Neuronal stem cell (in vitro differentiated cells): ENCODE data around the gene MTFMT.

Experiments
- DNase-seq: peaks from one replicate; pipeline ENCODE4 v3.0.0-alpha.2; 2013; ENCODE audit warnings: low spot score
- H2AFZ ChIP-seq: one replicate; pipeline ENCODE4 v1.6.1; 2013; ENCODE audit warnings: mild to moderate bottlenecking, low read length, inconsistent platforms
- H2AK5ac ChIP-seq: 2 replicates; pipeline ENCODE4 v1.6.1; 2013; ENCODE audit warnings: low read depth, mild to moderate bottlenecking, inconsistent platforms, low read length, moderate library complexity, mixed read lengths
- H2BK120ac ChIP-seq: 2 replicates; pipeline ENCODE4 v1.6.1; 2013; ENCODE audit warnings: low read depth, mild to moderate bottlenecking, inconsistent platforms, low read length, moderate library complexity, mixed read lengths
- H2BK12ac ChIP-seq: one replicate; pipeline ENCODE4 v1.6.1; 2013; ENCODE audit warnings: low read length, inconsistent platforms
- H2BK15ac ChIP-seq: 2 replicates; pipeline ENCODE4 v1.6.1; 2013; ENCODE audit warnings: mild to moderate bottlenecking, low read length, inconsistent platforms, mixed read lengths
- H2BK5ac ChIP-seq: one replicate; pipeline ENCODE4 v1.6.1; 2013; ENCODE audit warnings: inconsistent platforms, mild to moderate bottlenecking, low read length, moderate library complexity
- H3K14ac ChIP-seq: one replicate; pipeline ENCODE4 v1.6.1; 2013; ENCODE audit warnings: low read length, inconsistent platforms
- H3K18ac ChIP-seq: 2 replicates; pipeline ENCODE4 v1.6.1; 2013; ENCODE audit warnings: low read length, inconsistent platforms
- H3K23ac ChIP-seq: 2 replicates; pipeline ENCODE4 v1.6.1; 2013; ENCODE audit warnings: low read depth, mild to moderate bottlenecking, mixed read lengths, low read length, inconsistent platforms; ENCODE audit not compliant: poor library complexity
- H3K27ac ChIP-seq: replicated peaks from 3 replicates; pipeline ENCODE4 v1.5.1; 2013; ENCODE audit warnings: low read length, inconsistent platforms
- H3K27me3 ChIP-seq, 3 experiments: 2 replicates each; pipeline ENCODE4 v1.6.1; 2013; ENCODE audit warnings: low read length in 3 of 3, mild to moderate bottlenecking in 2 of 3, inconsistent platforms in 1 of 3, low read depth in 1 of 3, mixed read lengths in 1 of 3, moderate library complexity in 1 of 3; ENCODE audit not compliant: control insufficient read depth in 3 of 3, insufficient read depth in 3 of 3
- H3K36me3 ChIP-seq, 2 donors: replicated peaks in 1 of 2; 2 replicates each; pipeline ENCODE4 v1.6.1; 2013; ENCODE audit warnings: low read length in 2 of 2; ENCODE audit not compliant: control insufficient read depth in 2 of 2, insufficient read depth in 2 of 2
- H3K4ac ChIP-seq: 2 replicates; pipeline ENCODE4 v1.6.1; 2013; ENCODE audit warnings: inconsistent platforms, mild to moderate bottlenecking, low read length, moderate library complexity
- H3K4me1 ChIP-seq, 2 donors: 1 replicate in 1 of 2; 2 replicates in 1 of 2; pipeline ENCODE4 v1.6.1; 2013; ENCODE audit warnings: low read length in 2 of 2, low read depth in 1 of 2; ENCODE audit not compliant: control insufficient read depth in 2 of 2, insufficient read depth in 1 of 2
- H3K4me2 ChIP-seq: one replicate; pipeline ENCODE4 v1.6.1; 2013; ENCODE audit warnings: mild to moderate bottlenecking, low read length, inconsistent platforms; ENCODE audit not compliant: insufficient read depth, poor library complexity, severe bottlenecking
- H3K4me3 ChIP-seq, 2 donors: 2 replicates each; pipeline ENCODE4 v1.5.1; 2013; ENCODE audit warnings: low read length in 2 of 2, mild to moderate bottlenecking in 2 of 2, inconsistent platforms in 1 of 2, moderate library complexity in 1 of 2
- H3K79me1 ChIP-seq: one replicate; pipeline ENCODE4 v1.6.1; 2013; ENCODE audit warnings: low read depth, mild to moderate bottlenecking, inconsistent platforms, low read length, moderate library complexity
- H3K9ac ChIP-seq: one replicate; pipeline ENCODE4 v1.6.1; 2013; ENCODE audit warnings: mild to moderate bottlenecking, low read depth, low read length, inconsistent platforms; ENCODE audit not compliant: poor library complexity
- H3K9me3 ChIP-seq, 2 donors: replicated peaks in 1 of 2; 2 replicates each; pipeline versions ENCODE3 to v1.6.1; 2013; ENCODE audit warnings: low read length in 2 of 2, mild to moderate bottlenecking in 2 of 2, inconsistent platforms in 1 of 2, low read depth in 1 of 2, mixed read lengths in 1 of 2, moderate library complexity in 1 of 2; ENCODE audit not compliant: control insufficient read depth in 2 of 2, insufficient read depth in 1 of 2
- H4K8ac ChIP-seq: one replicate; pipeline ENCODE4 v1.6.1; 2013; ENCODE audit warnings: low read depth, mild to moderate bottlenecking, inconsistent platforms, low read length, moderate library complexity
- H4K91ac ChIP-seq: one replicate; pipeline ENCODE4 v1.6.1; 2013; ENCODE audit warnings: low read length, low read depth, mild to moderate bottlenecking, inconsistent platforms; ENCODE audit not compliant: poor library complexity
- WGBS, 2 donors: extraction: QIAGEN DNeasy Blood & Tissue Kit; methylation state at CpG; one replicate each; pipeline ENCODE4 v1.1.7; 2013; ENCODE audit warnings: missing lambda C conversion rate in 2 of 2, mixed read lengths in 1 of 2; ENCODE audit not compliant: insufficient read length in 2 of 2, insufficient replicate concordance in 1 of 2; ENCODE audit errors: extremely low coverage in 2 of 2; 5-methylcytosine and 5-hydroxymethylcytosine counted together

Gene MTFMT

DNA sequence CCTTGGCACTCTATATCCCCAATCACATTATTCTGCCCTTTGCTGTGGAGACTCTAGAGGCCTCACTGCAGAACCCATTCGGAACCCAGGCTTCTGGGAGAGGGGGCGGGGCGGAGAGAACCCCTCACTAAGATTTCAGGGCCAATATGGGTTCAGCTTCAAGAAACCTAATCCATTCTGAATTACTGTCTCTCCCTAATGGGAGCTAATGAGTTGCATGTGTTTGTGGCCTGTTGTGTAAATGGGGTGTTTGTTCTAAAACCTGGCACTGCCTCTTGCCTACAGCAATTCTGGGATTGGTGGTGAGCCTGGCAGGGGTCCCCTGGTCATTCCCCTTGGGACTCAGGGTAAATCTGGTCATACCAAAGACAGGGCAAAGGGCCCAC, 39.0 kb upstream of the MTFMT start:
- Histone ChIP-seq H2BK15ac (peak overlapping the region; percentile 31), H3K4me3 (no peak overlapping the region), H4K8ac (no peak overlapping the region), H3K9me3 (peaks cover 2 to 3% of the 10 kb centered on the region in 2 donors), H3K4ac (no peak overlapping the region), H2AK5ac (no peak overlapping the region), H3K14ac (no peak overlapping the region), H3K79me1 (no peaks in the 10 kb centered on the region), H2BK120ac (peak overlapping the region; percentile 5), H3K18ac (no peak overlapping the region), H4K91ac (no peak overlapping the region), H3K23ac (no peak overlapping the region), H2BK12ac (no peak overlapping the region), H3K36me3 (no peaks in the 10 kb centered on the region), H3K4me2 (peak overlapping the region; percentile 73), H3K27ac (no peak overlapping the region), H2AFZ (peak overlapping the region; percentile 65), H3K9ac (no peak overlapping the region), H3K27me3 (peaks cover 0 to 51% (median 0%) of the 10 kb centered on the region in 3 experiments), H3K4me1 (peaks cover 8 to 23% of the 10 kb centered on the region in 2 donors), H2BK5ac (no peak overlapping the region)
- WGBS, 2 donors: no CpG with 5 or more reads among the region's 3 CpGs
- no peak for DNase-seq

- H2BK120ac ChIP-seq: peak within 1 kb of the TSS; percentile 36
- no peak within 1 kb of the TSS for H4K91ac ChIP-seq
- peaks cover 8 to 24% of the 10 kb centered on the region in 2 donors for H3K4me1 ChIP-seq
- no peak within 1 kb of the TSS for H2BK5ac ChIP-seq
- peak within 1 kb of the TSS; percentile 65 for H2AFZ ChIP-seq
- H3K36me3 ChIP-seq: no peaks in the 10 kb centered on the region
- peak within 1 kb of the TSS; percentile 76 for H2BK12ac ChIP-seq
- H3K79me1 ChIP-seq: no peaks in the 10 kb centered on the region
- H3K9ac ChIP-seq: peak within 1 kb of the TSS; percentile 83
- H3K4ac ChIP-seq: no peak within 1 kb of the TSS
- peak within 1 kb of the TSS in 1 of 2 donors; percentile 79 for H3K4me3 ChIP-seq
- H3K23ac ChIP-seq: no peak within 1 kb of the TSS
- H3K27me3 ChIP-seq: peaks cover 0 to 51% (median 0%) of the 10 kb centered on the region in 3 experiments
- H2AK5ac ChIP-seq: peak within 1 kb of the TSS; percentile 83
- WGBS, 2 donors: no CpG with 5 or more reads among the region's 66 CpGs
- H3K14ac ChIP-seq: no peak within 1 kb of the TSS
- DNase-seq: no peak
- H2BK15ac ChIP-seq: peak within 1 kb of the TSS; percentile 88
- peak within 1 kb of the TSS; percentile 73 for H3K4me2 ChIP-seq
- peak within 1 kb of the TSS; percentile 1 for H3K27ac ChIP-seq
- peaks cover 0 to 2% of the 10 kb centered on the region in 2 donors for H3K9me3 ChIP-seq
- H4K8ac ChIP-seq: no peak within 1 kb of the TSS
- H3K18ac ChIP-seq: peak within 1 kb of the TSS; percentile 94
Observed at GRCh38 chr15:65067645-65068402, 38.4 kb upstream of the MTFMT start, which contains the start of gene RASL12. RASL12 (minus strand) TSS chr15:65067991; CDS start chr15:65067835, 156 bp downstream.

DNA sequence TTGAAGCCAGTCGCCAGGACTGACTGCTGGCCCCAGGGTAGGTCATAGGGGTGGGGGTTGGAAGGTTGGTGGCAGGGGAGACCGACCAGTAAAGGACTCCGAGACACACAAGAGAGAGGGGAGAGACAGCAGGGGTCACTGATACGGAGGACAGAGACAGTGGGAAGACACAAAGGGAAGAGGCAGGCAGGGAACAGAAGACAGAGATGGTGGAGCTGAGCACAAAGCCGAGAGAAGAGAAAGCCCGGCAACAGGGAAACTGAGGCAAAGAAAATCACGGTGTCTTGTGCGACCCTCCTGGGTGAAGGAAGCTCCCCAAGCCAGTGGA, 37.8 kb upstream of the MTFMT start:
- DNase-seq: no peak
- Histone ChIP-seq H3K23ac (no peak overlapping the region), H3K79me1 (no peaks in the 10 kb centered on the region), H4K91ac (no peak overlapping the region), H4K8ac (no peak overlapping the region), H3K36me3 (no peaks in the 10 kb centered on the region), H2BK120ac (peak overlapping the region; percentile 36), H3K18ac (peak overlapping the region; percentile 94), H3K27ac (no peak overlapping the region), H2BK15ac (peak overlapping the region; percentile 88), H3K9me3 (no peaks in the 10 kb centered on the region), H2BK5ac (no peak overlapping the region), H3K4me3 (peak overlapping the region in 1 of 2 donors; percentile 79), H3K4ac (no peak overlapping the region), H3K4me2 (peak overlapping the region; percentile 73), H3K14ac (no peak overlapping the region), H3K4me1 (peaks cover 8 to 26% of the 10 kb centered on the region in 2 donors), H3K9ac (peak overlapping the region; percentile 83), H3K27me3 (peaks cover 0 to 51% (median 0%) of the 10 kb centered on the region in 3 experiments), H2BK12ac (peak overlapping the region; percentile 76), H2AFZ (peak overlapping the region; percentile 65), H2AK5ac (peak overlapping the region; percentile 83)
- no CpG with 5 or more reads among the region's 8 CpGs for WGBS, 2 donors

- Histone ChIP-seq H4K8ac (no peak overlapping the region), H3K79me1 (no peaks in the 10 kb centered on the region), H3K27me3 (peaks cover 0 to 51% (median 0%) of the 10 kb centered on the region in 3 experiments), H3K14ac (no peak overlapping the region), H2BK15ac (peak overlapping the region; percentile 88), H3K18ac (peak overlapping the region; percentile 94), H3K23ac (no peak overlapping the region), H3K4me3 (peak overlapping the region in 1 of 2 donors; percentile 79), H3K9ac (no peak overlapping the region), H3K27ac (peak overlapping the region; percentile 1), H2AFZ (peak overlapping the region; percentile 65), H3K4me2 (peak overlapping the region; percentile 73), H3K36me3 (no peaks in the 10 kb centered on the region), H3K4me1 (peaks cover 8 to 26% of the 10 kb centered on the region in 2 donors), H3K4ac (no peak overlapping the region), H2BK5ac (no peak overlapping the region), H4K91ac (no peak overlapping the region), H3K9me3 (no peaks in the 10 kb centered on the region), H2AK5ac (peak overlapping the region; percentile 21), H2BK120ac (peak overlapping the region; percentile 36), H2BK12ac (no peak overlapping the region)
- no CpG with 5 or more reads among the region's 9 CpGs for WGBS, 2 donors
- no peak for DNase-seq
Observed at GRCh38 chr15:65066635-65067316, 37.3 kb upstream of the MTFMT start.
